Neural crest cell (in vitro differentiated cells): ENCODE data around the gene DMP1. TPM values are rescaled to one million over a fixed set of nuclear protein-coding genes. Genes with fewer than 3 reads are reported as not detected.
"Not testable (repeated sequence)": the region's sequence is repeated elsewhere in the genome, so short reads cannot be mapped to it uniquely, and the experiment has no call there.

Experiments
- DNase-seq: peaks from one replicate; pipeline ENCODE4 v3.0.0; 2021; ENCODE audit warnings: low read depth, mixed read lengths, low spot score
- H3K27ac Mint-ChIP-seq: one replicate; pipeline ENCODE4 v1.8.0; 2021; ENCODE audit warnings: mild to moderate bottlenecking, mixed read lengths; ENCODE audit not compliant: unreplicated experiment
- H3K27me3 Mint-ChIP-seq: 2 replicates; pipeline ENCODE4 v1.8.0; 2021; ENCODE audit warnings: low read depth, mild to moderate bottlenecking, mixed read lengths
- H3K36me3 Mint-ChIP-seq: 2 replicates; pipeline ENCODE4 v1.8.0; 2021; ENCODE audit warnings: low read depth, mild to moderate bottlenecking, mixed read lengths
- H3K4me1 Mint-ChIP-seq: 2 replicates; pipeline ENCODE4 v1.8.0; 2021; ENCODE audit warnings: mixed read lengths
- H3K4me3 Mint-ChIP-seq: one replicate; pipeline ENCODE4 v1.8.0; 2021; ENCODE audit warnings: mild to moderate bottlenecking, mixed read lengths
- H3K9me3 Mint-ChIP-seq: 2 replicates; pipeline ENCODE4 v1.8.0; 2021; ENCODE audit warnings: mixed read lengths
- CTCF ChIP-seq: fragments of 200-600 bp; sonication (generic); conservative IDR thresholded peaks from 2 replicates; pipeline ENCODE4 v1.5.0; 2021; ENCODE audit warnings: antibody characterized with exemption, mild to moderate bottlenecking
- total RNA-seq: library from RNA; stranded (reverse); gene quantifications from 2 replicates; pipeline ENCODE4 v1.2.1, GENCODE V29; 2021

The DMP1 gene
- total RNA-seq, 1 donor from 2014 or later = not detected

- H3K9me3 Mint-ChIP-seq = peaks cover 10% of the 10 kb centered on the region
- H3K4me3 Mint-ChIP-seq = no peak overlapping the region
- H3K27ac Mint-ChIP-seq = no peak overlapping the region
- peak; percentile 69 for DNase-seq
- H3K36me3 Mint-ChIP-seq = peaks cover 9% of the 10 kb centered on the region
- no peaks in the 10 kb centered on the region for H3K27me3 Mint-ChIP-seq
- peaks cover 11% of the 10 kb centered on the region for H3K4me1 Mint-ChIP-seq
- peak; percentile 92 for TF ChIP-seq CTCF
Observed at GRCh38 chr4:87679449-87680169, 29.5 kb downstream of the DMP1 start.

GRCh38 chr4:87680271-87680670, 30.2 kb downstream of the DMP1 start:
- peaks cover 11% of the 10 kb centered on the region for H3K4me1 Mint-ChIP-seq
- H3K9me3 Mint-ChIP-seq = peaks cover 5% of the 10 kb centered on the region
- no peak overlapping the region for H3K27ac Mint-ChIP-seq
- peaks cover 4% of the 10 kb centered on the region for H3K36me3 Mint-ChIP-seq
- H3K27me3 Mint-ChIP-seq = no peaks in the 10 kb centered on the region
- no peak for TF ChIP-seq CTCF
- no peak overlapping the region for H3K4me3 Mint-ChIP-seq
- DNase-seq = no peak

GRCh38 chr4:87688316-87688715, 38.2 kb downstream of the DMP1 start:
- H3K27ac Mint-ChIP-seq = no peak overlapping the region

GRCh38 chr4:87690947-87691346, 40.9 kb downstream of the DMP1 start:
- Mint-ChIP-seq H3K9me3 (peaks cover 20% of the 10 kb centered on the region), H3K36me3 (peaks cover 21% of the 10 kb centered on the region)
- H3K27me3 Mint-ChIP-seq, H3K27ac Mint-ChIP-seq, H3K4me3 Mint-ChIP-seq, DNase-seq, H3K4me1 Mint-ChIP-seq: not testable (repeated sequence)

More at GRCh38 chr4:87688316-87688715, 38.2 kb downstream of the DMP1 start:
- Mint-ChIP-seq H3K27me3 (no peaks in the 10 kb centered on the region), H3K9me3 (peaks cover 13% of the 10 kb centered on the region), H3K4me3 (no peak overlapping the region), H3K4me1 (no peaks in the 10 kb centered on the region), H3K36me3 (peaks cover 14% of the 10 kb centered on the region)
- TF ChIP-seq CTCF = no peak
- DNase-seq = no peak

GRCh38 chr4:87692060-87692459, 42.0 kb downstream of the DMP1 start:
- not testable (repeated sequence) for H3K27ac Mint-ChIP-seq, H3K4me1 Mint-ChIP-seq, DNase-seq, H3K27me3 Mint-ChIP-seq, H3K4me3 Mint-ChIP-seq
- Mint-ChIP-seq H3K9me3 (peaks cover 20% of the 10 kb centered on the region), H3K36me3 (peaks cover 21% of the 10 kb centered on the region)

- Mint-ChIP-seq H3K4me3 (no peak overlapping the region), H3K36me3 (peaks cover 15% of the 10 kb centered on the region), H3K27ac (no peak overlapping the region), H3K9me3 (peaks cover 14% of the 10 kb centered on the region), H3K27me3 (no peaks in the 10 kb centered on the region), H3K4me1 (no peaks in the 10 kb centered on the region)
- no peak for TF ChIP-seq CTCF
- DNase-seq = no peak
Observed at GRCh38 chr4:87697272-87697671, 47.2 kb downstream of the DMP1 start.
